Gastroesophageal sphincter (tissue), 3 donors: ENCODE measurements around the gene OR6N2.

Source experiments
- CTCF ChIP-seq, 4 experiments: fragments of 200-600 bp in 2 of 4; fragments of 450-650 bp in 2 of 4; sonication (generic) in 1 of 4; IDR thresholded peaks; one replicate each; pipeline ENCODE4 v1.5.1; 2017 to 2019; ENCODE audit warnings: antibody characterized with exemption in 4 of 4, mild to moderate bottlenecking in 2 of 4, moderate library complexity in 2 of 4
- POLR2A ChIP-seq, 2 donors: fragments of 450-650 bp; IDR thresholded peaks; one replicate each; pipeline ENCODE4 v1.6.1; 2017; ENCODE audit warnings: antibody characterized with exemption in 2 of 2, mild to moderate bottlenecking in 2 of 2, moderate library complexity in 1 of 2
- POLR2AphosphoS5 ChIP-seq: sonication (generic); formaldehyde crosslinking; IDR thresholded peaks from one replicate; pipeline ENCODE4 v1.6.1; 2017; ENCODE audit warnings: antibody characterized with exemption

- TF ChIP-seq CTCF (IDR thresholded peaks at IDR 0.05): no peak
- TF ChIP-seq POLR2A (IDR thresholded peaks at IDR 0.05): no peak
- TF ChIP-seq POLR2AphosphoS5: no peak
Measured at GRCh38 chr1:158728510-158729225, 52.3 kb downstream of the OR6N2 start.
